DOHH2 (cell line): Measurements from ENCODE around the gene FNIP2.

ENCODE experiments used
- H3F3A ChIP-seq: fragments of 200-600 bp; sonication (generic), shearing (Covaris generic); 2 replicates; pipeline ENCODE4 v1.6.0; 2016; ENCODE audit warnings: antibody characterized with exemption, mild to moderate bottlenecking; ENCODE audit not compliant: control insufficient read depth, insufficient read depth
- H3K27ac ChIP-seq: fragments of 200-600 bp; sonication (generic); 2 replicates; pipeline ENCODE4 v1.5.1; 2014; ENCODE audit warnings: low read depth, mild to moderate bottlenecking, low read length, moderate library complexity
- H3K27me3 ChIP-seq: fragments of 200-600 bp; sonication (generic); 2 replicates; pipeline ENCODE4 v1.6.1; 2014; ENCODE audit warnings: mild to moderate bottlenecking, low read length, mixed read lengths; ENCODE audit not compliant: control insufficient read depth
- H3K36me3 ChIP-seq: fragments of 200-600 bp; sonication (generic); 2 replicates; pipeline ENCODE4 v1.6.1; 2014; ENCODE audit warnings: mild to moderate bottlenecking, low read length, moderate library complexity, mixed read lengths; ENCODE audit not compliant: control insufficient read depth
- H3K4me1 ChIP-seq: fragments of 200-600 bp; sonication (generic); 2 replicates; pipeline ENCODE4 v1.6.1; 2014; ENCODE audit warnings: mild to moderate bottlenecking, low read length, mixed read lengths; ENCODE audit not compliant: control insufficient read depth
- H3K4me2 ChIP-seq: fragments of 200-600 bp; sonication (generic); 2 replicates; pipeline ENCODE4 v1.6.0; 2014; ENCODE audit warnings: mild to moderate bottlenecking, low read length, moderate library complexity
- H3K4me3 ChIP-seq: fragments of 200-600 bp; sonication (generic); 2 replicates; pipeline ENCODE4 v1.5.1; 2014; ENCODE audit warnings: mild to moderate bottlenecking, low read length, mixed read lengths
- H3K79me2 ChIP-seq: fragments of 200-600 bp; sonication (generic); 2 replicates; pipeline ENCODE4 v1.6.1; 2014; ENCODE audit warnings: mild to moderate bottlenecking, low read length, mixed read lengths; ENCODE audit not compliant: control insufficient read depth
- H3K9me2 ChIP-seq: fragments of 200-600 bp; sonication (generic); replicated peaks from 2 replicates; pipeline ENCODE4 v1.6.1; 2014; ENCODE audit warnings: mild to moderate bottlenecking, low read length, mixed read lengths; ENCODE audit not compliant: control insufficient read depth
- H3K9me3 ChIP-seq: fragments of 200-600 bp; sonication (generic); 2 replicates; pipeline ENCODE4 v1.6.1; 2014; ENCODE audit warnings: antibody characterized with exemption, low read length, mixed read lengths; ENCODE audit not compliant: control insufficient read depth, insufficient read depth
- H4K20me1 ChIP-seq: fragments of 200-600 bp; sonication (generic); 2 replicates; pipeline ENCODE4 v1.6.0; 2014; ENCODE audit warnings: low read depth, mild to moderate bottlenecking, antibody characterized with exemption, low read length, moderate library complexity; ENCODE audit not compliant: control insufficient read depth, insufficient read depth
- CTCF ChIP-seq: fragments of 200-600 bp; sonication (generic); IDR thresholded peaks from one replicate; pipeline ENCODE4 v1.5.1; 2014; ENCODE audit warnings: antibody characterized with exemption, mild to moderate bottlenecking, low read depth, low read length; ENCODE audit not compliant: poor library complexity, severe bottlenecking
- EZH2phosphoT487 ChIP-seq: fragments of 200-600 bp; sonication (generic); IDR thresholded peaks from 2 replicates; pipeline ENCODE4 v1.6.1; 2017; ENCODE audit warnings: borderline replicate concordance, mild to moderate bottlenecking, antibody characterized with exemption, low read length, moderate library complexity, mixed read lengths

Gene FNIP2

GRCh38 chr4:158836828-158837449 lies 68.1 kb downstream of the FNIP2 start:
- no peaks in the 10 kb centered on the region for H3K9me3 ChIP-seq
- H3K4me1 ChIP-seq: no peaks in the 10 kb centered on the region
- H3F3A ChIP-seq: no peaks in the 10 kb centered on the region
- H3K4me2 ChIP-seq: no peak overlapping the region
- TF ChIP-seq CTCF (no peak), EZH2phosphoT487 (no peak)
- H3K27ac ChIP-seq: no peak overlapping the region
- H3K27me3 ChIP-seq: no peaks in the 10 kb centered on the region
- H3K79me2 ChIP-seq: no peaks in the 10 kb centered on the region
- no peak overlapping the region for H3K4me3 ChIP-seq
- H3K36me3 ChIP-seq: no peaks in the 10 kb centered on the region
- no peaks in the 10 kb centered on the region for H4K20me1 ChIP-seq
- H3K9me2 ChIP-seq: no peaks in the 10 kb centered on the region

GRCh38 chr4:158837527-158838141 lies 68.8 kb downstream of the FNIP2 start:
- Histone ChIP-seq H3K79me2 (no peaks in the 10 kb centered on the region), H4K20me1 (no peaks in the 10 kb centered on the region), H3K27me3 (no peaks in the 10 kb centered on the region), H3K9me3 (no peaks in the 10 kb centered on the region), H3K4me1 (no peaks in the 10 kb centered on the region), H3K36me3 (no peaks in the 10 kb centered on the region), H3K27ac (no peak overlapping the region), H3K4me3 (no peak overlapping the region), H3F3A (no peaks in the 10 kb centered on the region), H3K9me2 (no peaks in the 10 kb centered on the region), H3K4me2 (no peak overlapping the region)
- no peak for TF ChIP-seq EZH2phosphoT487
- TF ChIP-seq CTCF: no peak

- no peak overlapping the region for H3K4me3 ChIP-seq
- no peaks in the 10 kb centered on the region for H3F3A ChIP-seq
- no peaks in the 10 kb centered on the region for H3K27me3 ChIP-seq
- H3K9me3 ChIP-seq: no peaks in the 10 kb centered on the region
- H3K36me3 ChIP-seq: no peaks in the 10 kb centered on the region
- no peaks in the 10 kb centered on the region for H3K4me1 ChIP-seq
- no peak overlapping the region for H3K27ac ChIP-seq
- no peaks in the 10 kb centered on the region for H3K79me2 ChIP-seq
- H4K20me1 ChIP-seq: no peaks in the 10 kb centered on the region
- H3K4me2 ChIP-seq: no peak overlapping the region
- TF ChIP-seq CTCF (no peak), EZH2phosphoT487 (no peak)
- no peaks in the 10 kb centered on the region for H3K9me2 ChIP-seq
Measured at GRCh38 chr4:158840131-158840530, 71.3 kb downstream of the FNIP2 start.
